NCI-H1105 (cell line): ENCODE data around the gene HSPBP1.

Experiments
- DNase-seq: peaks from one replicate; lab custom pipeline; 2025; lab: John Stamatoyannopoulos, UW

The HSPBP1 gene

GRCh38 chr19:55275851-55276719, 3.8 kb downstream of the HSPBP1 start:
- DNase-seq, result no peak

GRCh38 chr19:55273978-55274707, 5.8 kb downstream of the HSPBP1 start:
- peak; percentile 86 for DNase-seq

GRCh38 chr19:55272142-55272541, 7.8 kb downstream of the HSPBP1 start:
- DNase-seq, result no peak

GRCh38 chr19:55270172-55270942, 9.6 kb downstream of the HSPBP1 start:
- DNase-seq, result no peak

GRCh38 chr19:55269299-55269698, 10.6 kb downstream of the HSPBP1 start:
- no peak for DNase-seq

GRCh38 chr19:55266840-55267239, 13.1 kb downstream of the HSPBP1 start:
- DNase-seq, result no peak

GRCh38 chr19:55266404-55266803, 13.5 kb downstream of the HSPBP1 start:
- DNase-seq, result no peak

GRCh38 chr19:55265723-55266386, 14.1 kb downstream of the HSPBP1 start:
- no peak for DNase-seq

- DNase-seq, result no peak
Measured at GRCh38 chr19:55265173-55265572, 14.7 kb downstream of the HSPBP1 start.

- no peak for DNase-seq
Measured at GRCh38 chr19:55264531-55264930, 15.4 kb downstream of the HSPBP1 start.

GRCh38 chr19:55262359-55262758, 17.6 kb downstream of the HSPBP1 start:
- DNase-seq, result no peak

- DNase-seq, result no peak
Measured at GRCh38 chr19:55261671-55262126, 18.2 kb downstream of the HSPBP1 start.

GRCh38 chr19:55259540-55260210, 20.2 kb downstream of the HSPBP1 start:
- no peak for DNase-seq

GRCh38 chr19:55258828-55259539, 20.9 kb downstream of the HSPBP1 start, which contains the start of gene PPP6R1:
Gene PPP6R1 (minus strand): TSS chr19:55259017. CDS start chr19:55247103, 11,914 bp downstream.
- peak; percentile 99 for DNase-seq

GRCh38 chr19:55258476-55258827, 21.5 kb downstream of the HSPBP1 start:
- DNase-seq, result no peak

GRCh38 chr19:55257461-55258420, 22.2 kb downstream of the HSPBP1 start:
- no peak for DNase-seq

- no peak for DNase-seq
Measured at GRCh38 chr19:55256562-55257460, 23.1 kb downstream of the HSPBP1 start.
